HEK293 (cell line): ENCODE data around the gene SGMS1.

Experiments
- CTCF ChIA-PET: fragments of 350-600 bp; formaldehyde crosslinking; extraction: SDS; loops from one replicate; lab custom pipeline; 2021; ENCODE audit warnings: antibody characterized with exemption; lab: Yijun Ruan, JAX
- POLR2A ChIA-PET: fragments of 300-600 bp; formaldehyde crosslinking; extraction: SDS; loops from one replicate; lab custom pipeline; 2020; ENCODE audit warnings: antibody characterized with exemption, inconsistent platforms; lab: Yijun Ruan, JAX
- H3K27ac ChIP-seq: fragments of 200-500 bp; sonication (Bioruptor generic); 2 replicates; pipeline ENCODE4 v1.5.1; 2014; ENCODE audit warnings: low read depth, low read length, control low read depth, inconsistent platforms; ENCODE audit errors: extremely low read depth
- H3K36me3 ChIP-seq, 2 experiments: fragments of 200-500 bp in 1 of 2; sonication (Bioruptor generic) in 1 of 2; 1 replicate in 1 of 2; 2 replicates in 1 of 2; pipeline ENCODE4 v1.5.1; 2014 to 2017; ENCODE audit warnings: inconsistent platforms in 2 of 2, low read length in 2 of 2; ENCODE audit not compliant: control insufficient read depth in 2 of 2, insufficient read depth in 1 of 2
- H3K4me1 ChIP-seq: fragments of 200-500 bp; sonication (Bioruptor generic); 2 replicates; pipeline ENCODE4 v1.5.1; 2014; ENCODE audit warnings: mild to moderate bottlenecking, low read length, inconsistent platforms; ENCODE audit not compliant: control insufficient read depth, insufficient read depth
- H3K4me3 ChIP-seq: 2 replicates; pipeline ENCODE4 v1.5.1; 2011; ENCODE audit warnings: low read depth, mild to moderate bottlenecking, control low read depth, low read length, moderate library complexity
- H3K9me3 ChIP-seq: fragments of 200-500 bp; sonication (Bioruptor generic); 2 replicates; pipeline ENCODE4 v1.5.1; 2014; ENCODE audit warnings: low read depth, low read length, inconsistent platforms; ENCODE audit not compliant: control insufficient read depth, insufficient read depth
- KLF17 ChIP-seq: fragments of 450-650 bp; formaldehyde crosslinking; IDR thresholded peaks from 2 replicates; pipeline ENCODE4 v1.5.1; 2016; ENCODE audit warnings: missing biosample characterization, missing genetic modification characterization
- OVOL3 ChIP-seq: fragments of 450-650 bp; formaldehyde crosslinking; IDR thresholded peaks from 2 replicates; pipeline ENCODE4 v1.5.1; 2016; ENCODE audit warnings: missing biosample characterization, missing genetic modification characterization
- PRDM10 ChIP-seq: fragments of 450-650 bp; formaldehyde crosslinking; IDR thresholded peaks from 2 replicates; pipeline ENCODE4 v1.5.1; 2016; ENCODE audit warnings: missing biosample characterization, missing genetic modification characterization
- ZBTB11 ChIP-seq: fragments of 450-650 bp; formaldehyde crosslinking; conservative IDR thresholded peaks from 2 replicates; pipeline ENCODE4 v1.5.1; 2016; ENCODE audit warnings: low read depth, missing biosample characterization, missing genetic modification characterization
- ZBTB49 ChIP-seq: fragments of 450-650 bp; formaldehyde crosslinking; IDR thresholded peaks from 2 replicates; pipeline ENCODE4 v1.5.1; 2016; ENCODE audit warnings: missing biosample characterization, missing genetic modification characterization, low read depth
- ZFP37 ChIP-seq: fragments of 450-650 bp; formaldehyde crosslinking; IDR thresholded peaks from 2 replicates; pipeline ENCODE4 v1.5.1; 2016; ENCODE audit warnings: missing biosample characterization, missing genetic modification characterization
- ZNF10 ChIP-seq: fragments of 450-650 bp; formaldehyde crosslinking; IDR thresholded peaks from 2 replicates; pipeline ENCODE4 v1.5.1; 2017; ENCODE audit warnings: missing biosample characterization, missing genetic modification characterization
- ZNF133 ChIP-seq: fragments of 450-650 bp; formaldehyde crosslinking; IDR thresholded peaks from 2 replicates; pipeline ENCODE4 v1.5.1; 2016; ENCODE audit warnings: missing biosample characterization, missing genetic modification characterization
- ZNF16 ChIP-seq: fragments of 450-650 bp; formaldehyde crosslinking; IDR thresholded peaks from 2 replicates; pipeline ENCODE4 v1.5.1; 2016; ENCODE audit warnings: low read depth, missing biosample characterization, missing genetic modification characterization
- ZNF24 ChIP-seq: fragments of 450-650 bp; formaldehyde crosslinking; IDR thresholded peaks from 2 replicates; pipeline ENCODE4 v1.5.1; 2016; ENCODE audit warnings: missing biosample characterization, missing genetic modification characterization
- ZNF423 ChIP-seq: fragments of 450-650 bp; formaldehyde crosslinking; IDR thresholded peaks from 2 replicates; pipeline ENCODE4 v1.5.1; 2016; ENCODE audit warnings: missing biosample characterization, missing genetic modification characterization
- ZNF529 ChIP-seq: fragments of 450-650 bp; formaldehyde crosslinking; IDR thresholded peaks from 2 replicates; pipeline ENCODE4 v1.5.1; 2017; ENCODE audit warnings: missing genetic modification characterization, missing biosample characterization; ENCODE audit not compliant: insufficient replicate concordance
- ZNF549 ChIP-seq: fragments of 450-650 bp; IDR thresholded peaks from 2 replicates; pipeline ENCODE4 v1.5.1; 2018; ENCODE audit warnings: missing biosample characterization, missing genetic modification characterization, mild to moderate bottlenecking, inconsistent platforms, moderate library complexity
- ZNF600 ChIP-seq: fragments of 450-650 bp; formaldehyde crosslinking; IDR thresholded peaks from 2 replicates; pipeline ENCODE4 v1.5.1; 2016; ENCODE audit warnings: missing biosample characterization, missing genetic modification characterization
- ZNF747 ChIP-seq: fragments of 450-650 bp; formaldehyde crosslinking; IDR thresholded peaks from 2 replicates; pipeline ENCODE4 v1.5.1; 2016; ENCODE audit warnings: missing biosample characterization, missing genetic modification characterization
- TF ChIP-seq, protein P1 (sequence below): fragments of 450-650 bp; formaldehyde crosslinking; IDR thresholded peaks from 2 replicates; pipeline ENCODE4 v1.5.1; 2017; ENCODE audit warnings: missing biosample characterization, missing genetic modification characterization
- TF ChIP-seq, protein P2 (sequence below): fragments of 450-650 bp; formaldehyde crosslinking; IDR thresholded peaks from 2 replicates; pipeline ENCODE4 v1.5.1; 2016; ENCODE audit warnings: missing biosample characterization, missing genetic modification characterization, low read depth

The SGMS1 gene

DNA sequence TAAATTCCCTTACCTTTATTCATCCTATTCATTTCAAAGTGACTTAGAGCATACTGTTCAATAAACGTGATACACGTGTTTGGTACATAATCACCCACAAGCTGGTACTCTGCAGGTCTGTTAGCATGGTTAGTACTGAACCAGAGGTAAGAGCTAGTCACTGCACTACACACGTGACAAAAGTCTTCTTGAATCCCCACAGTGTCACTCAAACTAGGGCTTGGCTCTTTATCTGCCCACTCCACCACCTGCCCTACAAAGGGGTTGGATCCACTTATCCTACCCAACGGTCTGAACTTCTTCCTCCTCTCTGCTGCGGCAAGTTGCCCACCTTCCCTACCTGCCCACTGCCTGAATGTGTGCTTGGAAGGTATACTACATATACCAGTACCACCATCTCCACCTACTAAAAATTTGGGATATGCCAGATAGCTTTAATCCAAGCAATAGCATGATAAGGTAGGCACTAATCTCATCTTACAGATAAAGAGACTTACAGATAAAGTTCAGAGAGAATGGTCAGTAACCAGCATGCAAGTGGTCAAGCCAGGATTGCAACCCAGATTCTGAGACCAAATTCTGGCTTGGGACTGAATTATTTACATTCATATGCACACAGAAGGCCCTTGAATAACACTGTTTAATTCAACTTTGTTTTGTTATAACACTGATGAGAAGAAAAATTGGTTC, 92.2 kb downstream of the SGMS1 start:
- no peaks in the 10 kb centered on the region for H3K36me3 ChIP-seq
- no peaks in the 10 kb centered on the region for H3K4me1 ChIP-seq
- no peaks in the 10 kb centered on the region for H3K9me3 ChIP-seq
- no peak overlapping the region for H3K4me3 ChIP-seq
- CTCF ChIA-PET: no interaction called here
- H3K27ac ChIP-seq: no peak overlapping the region
- POLR2A ChIA-PET: no interaction called here
- TF ChIP-seq ZBTB49 (tag by site-specific recombination): no peak
- TF ChIP-seq ZNF529 (tag by site-specific recombination): no peak
- TF ChIP-seq, protein P1, sequence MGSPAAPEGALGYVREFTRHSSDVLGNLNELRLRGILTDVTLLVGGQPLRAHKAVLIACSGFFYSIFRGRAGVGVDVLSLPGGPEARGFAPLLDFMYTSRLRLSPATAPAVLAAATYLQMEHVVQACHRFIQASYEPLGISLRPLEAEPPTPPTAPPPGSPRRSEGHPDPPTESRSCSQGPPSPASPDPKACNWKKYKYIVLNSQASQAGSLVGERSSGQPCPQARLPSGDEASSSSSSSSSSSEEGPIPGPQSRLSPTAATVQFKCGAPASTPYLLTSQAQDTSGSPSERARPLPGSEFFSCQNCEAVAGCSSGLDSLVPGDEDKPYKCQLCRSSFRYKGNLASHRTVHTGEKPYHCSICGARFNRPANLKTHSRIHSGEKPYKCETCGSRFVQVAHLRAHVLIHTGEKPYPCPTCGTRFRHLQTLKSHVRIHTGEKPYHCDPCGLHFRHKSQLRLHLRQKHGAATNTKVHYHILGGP (tag by site-specific recombination): no peak

DNA sequence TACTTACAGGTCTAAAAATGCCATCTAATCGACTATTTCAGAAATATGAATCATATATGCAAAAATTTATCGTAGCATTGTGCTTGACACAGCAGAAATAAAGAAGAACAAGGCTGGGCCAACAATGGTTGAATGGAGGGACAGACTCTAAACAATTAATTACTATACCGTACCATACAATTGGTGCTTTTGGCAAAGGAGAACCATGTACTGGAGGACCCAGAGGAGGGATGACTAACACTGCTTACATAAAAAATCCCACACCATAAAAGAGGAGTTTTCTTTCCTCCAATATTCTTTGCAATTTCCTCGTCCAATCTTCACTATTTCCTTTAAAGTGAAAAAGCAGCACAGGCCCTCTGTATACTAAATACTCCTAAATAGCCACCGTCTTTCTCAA, 94.1 kb downstream of the SGMS1 start:
- no peaks in the 10 kb centered on the region for H3K36me3 ChIP-seq
- no peak overlapping the region for H3K4me3 ChIP-seq
- POLR2A ChIA-PET: no interaction called here
- no peak overlapping the region for H3K27ac ChIP-seq
- CTCF ChIA-PET: interaction anchor here (0.8 kb wide), 1 partner anchor 9 kb away, joined by 3 read pairs; no protein-coding TSS in a partner anchor
- H3K9me3 ChIP-seq: no peaks in the 10 kb centered on the region
- no peaks in the 10 kb centered on the region for H3K4me1 ChIP-seq
- TF ChIP-seq ZFP37 (tag by site-specific recombination) (no peak), PRDM10 (tag by site-specific recombination) (no peak), ZNF423 (tag by site-specific recombination) (no peak), ZBTB11 (tag by site-specific recombination) (no peak), ZNF10 (tag by site-specific recombination) (no peak), ZNF16 (tag by site-specific recombination) (no peak), ZNF133 (tag by site-specific recombination) (no peak), ZNF600 (tag by site-specific recombination) (no peak), OVOL3 (tag by site-specific recombination) (no peak), ZNF24 (tag by site-specific recombination) (no peak), ZNF549 (no peak), KLF17 (tag by site-specific recombination) (no peak), ZBTB49 (tag by site-specific recombination) (no peak), ZNF747 (tag by site-specific recombination) (no peak)
- TF ChIP-seq, protein P2, sequence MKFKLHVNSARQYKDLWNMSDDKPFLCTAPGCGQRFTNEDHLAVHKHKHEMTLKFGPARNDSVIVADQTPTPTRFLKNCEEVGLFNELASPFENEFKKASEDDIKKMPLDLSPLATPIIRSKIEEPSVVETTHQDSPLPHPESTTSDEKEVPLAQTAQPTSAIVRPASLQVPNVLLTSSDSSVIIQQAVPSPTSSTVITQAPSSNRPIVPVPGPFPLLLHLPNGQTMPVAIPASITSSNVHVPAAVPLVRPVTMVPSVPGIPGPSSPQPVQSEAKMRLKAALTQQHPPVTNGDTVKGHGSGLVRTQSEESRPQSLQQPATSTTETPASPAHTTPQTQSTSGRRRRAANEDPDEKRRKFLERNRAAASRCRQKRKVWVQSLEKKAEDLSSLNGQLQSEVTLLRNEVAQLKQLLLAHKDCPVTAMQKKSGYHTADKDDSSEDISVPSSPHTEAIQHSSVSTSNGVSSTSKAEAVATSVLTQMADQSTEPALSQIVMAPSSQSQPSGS (tag by site-specific recombination): no peak
